ENCODE data around the gene CEACAM20.
"Not testable (repeated sequence)": the region's sequence is repeated elsewhere in the genome, so short reads cannot be mapped to it uniquely, and the experiment has no call there.

CEACAM20 gene

DNA sequence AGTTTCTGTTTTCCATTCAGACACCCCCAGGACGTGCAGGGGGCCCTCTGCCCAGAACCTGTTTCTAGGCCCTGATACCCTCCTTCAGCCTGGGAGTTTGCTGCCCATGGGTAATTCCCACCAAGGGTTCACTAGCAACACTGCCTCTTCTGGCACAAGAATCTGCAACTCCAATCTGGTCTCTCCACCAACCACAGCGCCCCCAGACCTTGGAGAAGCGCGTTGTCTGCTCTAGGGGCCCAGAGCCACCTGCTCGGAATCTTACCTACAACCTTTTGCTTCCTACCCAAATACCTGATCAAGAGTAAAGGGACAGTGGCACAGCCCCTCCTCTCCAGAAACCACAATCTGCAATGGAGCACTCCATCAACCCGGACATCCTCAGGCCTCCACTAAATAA, 29.9 kb downstream of the CEACAM20 start:
- TF ChIP-seq, protein P1, sequence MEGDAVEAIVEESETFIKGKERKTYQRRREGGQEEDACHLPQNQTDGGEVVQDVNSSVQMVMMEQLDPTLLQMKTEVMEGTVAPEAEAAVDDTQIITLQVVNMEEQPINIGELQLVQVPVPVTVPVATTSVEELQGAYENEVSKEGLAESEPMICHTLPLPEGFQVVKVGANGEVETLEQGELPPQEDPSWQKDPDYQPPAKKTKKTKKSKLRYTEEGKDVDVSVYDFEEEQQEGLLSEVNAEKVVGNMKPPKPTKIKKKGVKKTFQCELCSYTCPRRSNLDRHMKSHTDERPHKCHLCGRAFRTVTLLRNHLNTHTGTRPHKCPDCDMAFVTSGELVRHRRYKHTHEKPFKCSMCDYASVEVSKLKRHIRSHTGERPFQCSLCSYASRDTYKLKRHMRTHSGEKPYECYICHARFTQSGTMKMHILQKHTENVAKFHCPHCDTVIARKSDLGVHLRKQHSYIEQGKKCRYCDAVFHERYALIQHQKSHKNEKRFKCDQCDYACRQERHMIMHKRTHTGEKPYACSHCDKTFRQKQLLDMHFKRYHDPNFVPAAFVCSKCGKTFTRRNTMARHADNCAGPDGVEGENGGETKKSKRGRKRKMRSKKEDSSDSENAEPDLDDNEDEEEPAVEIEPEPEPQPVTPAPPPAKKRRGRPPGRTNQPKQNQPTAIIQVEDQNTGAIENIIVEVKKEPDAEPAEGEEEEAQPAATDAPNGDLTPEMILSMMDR (IDR thresholded peaks at IDR 0.05; ENCODE audit: low read depth, low read length, missing control alignments) = peak; percentile 19
- H3K27ac ChIP-seq = no peak overlapping the region
- H3K4me3 ChIP-seq (ENCODE audit: low read depth, low read length) = peak overlapping the region; percentile 92
- peaks cover 13% of the 10 kb centered on the region for H3K36me3 ChIP-seq (replicated peaks)
- DNase-seq = no peak
- H3K27me3 ChIP-seq (replicated peaks) = no peaks in the 10 kb centered on the region
- in situ Hi-C loops (cut with HindIII; ENCODE audit: low pct_ligation_motif_present, low sequenced_read_pairs) = no loop called here

DNA sequence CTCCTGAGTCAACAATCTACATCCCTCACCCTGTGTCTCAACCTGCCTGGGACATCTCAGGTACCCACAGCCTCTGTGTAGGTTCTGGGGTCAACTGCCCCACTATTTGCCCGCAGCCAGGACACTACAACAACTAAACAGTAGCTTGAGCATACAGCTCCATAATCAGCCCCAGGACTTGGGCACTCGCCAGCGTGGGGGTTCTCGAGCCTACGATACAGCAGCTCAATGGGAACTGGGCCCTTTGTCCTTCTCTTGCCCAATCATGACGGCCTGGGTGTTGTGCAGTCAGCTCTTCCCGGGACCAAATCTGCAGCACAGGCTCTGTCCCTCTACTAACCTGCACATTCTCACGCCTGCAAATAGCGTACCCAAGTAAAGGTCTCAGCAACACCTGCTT, 30.5 kb downstream of the CEACAM20 start:
- DNase-seq = no peak
- in situ Hi-C loops (cut with HindIII; ENCODE audit: low pct_ligation_motif_present, low sequenced_read_pairs) = no loop called here
- TF ChIP-seq, protein P1 (IDR thresholded peaks at IDR 0.05; ENCODE audit: low read depth, low read length, missing control alignments) = no peak
- Histone ChIP-seq H3K4me3 (ENCODE audit: low read depth, low read length) (no peak overlapping the region), H3K27ac (no peak overlapping the region), H3K27me3 (replicated peaks) (no peaks in the 10 kb centered on the region), H3K36me3 (replicated peaks) (peaks cover 13% of the 10 kb centered on the region)

DNA sequence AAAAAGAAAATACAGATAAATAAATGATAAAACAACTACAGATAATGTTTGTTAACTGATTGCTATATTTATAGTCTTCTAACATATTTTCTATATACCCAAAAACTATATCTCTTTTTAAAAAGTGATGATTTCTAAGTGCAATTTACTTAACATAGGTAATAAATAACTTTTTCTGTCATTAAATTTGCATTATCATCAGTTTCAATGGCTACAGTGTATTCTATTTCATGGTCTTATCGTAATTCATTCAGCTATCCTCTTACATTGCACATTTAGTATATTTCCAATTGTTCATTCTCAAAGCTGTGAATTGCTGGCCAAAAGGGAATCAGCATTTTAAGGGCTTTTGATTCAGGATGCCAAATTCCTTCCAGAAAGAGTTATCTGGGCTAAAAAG, 32.8 kb downstream of the CEACAM20 start:
- TF ChIP-seq, protein P1 (IDR thresholded peaks at IDR 0.05; ENCODE audit: low read depth, low read length, missing control alignments) = no peak
- Histone ChIP-seq H3K27ac (no peak overlapping the region), H3K27me3 (replicated peaks) (no peaks in the 10 kb centered on the region), H3K36me3 (replicated peaks) (peaks cover 19% of the 10 kb centered on the region), H3K4me3 (ENCODE audit: low read depth, low read length) (no peak overlapping the region)
- in situ Hi-C loops (cut with HindIII; ENCODE audit: low pct_ligation_motif_present, low sequenced_read_pairs) = no loop called here
- no peak for DNase-seq

DNA sequence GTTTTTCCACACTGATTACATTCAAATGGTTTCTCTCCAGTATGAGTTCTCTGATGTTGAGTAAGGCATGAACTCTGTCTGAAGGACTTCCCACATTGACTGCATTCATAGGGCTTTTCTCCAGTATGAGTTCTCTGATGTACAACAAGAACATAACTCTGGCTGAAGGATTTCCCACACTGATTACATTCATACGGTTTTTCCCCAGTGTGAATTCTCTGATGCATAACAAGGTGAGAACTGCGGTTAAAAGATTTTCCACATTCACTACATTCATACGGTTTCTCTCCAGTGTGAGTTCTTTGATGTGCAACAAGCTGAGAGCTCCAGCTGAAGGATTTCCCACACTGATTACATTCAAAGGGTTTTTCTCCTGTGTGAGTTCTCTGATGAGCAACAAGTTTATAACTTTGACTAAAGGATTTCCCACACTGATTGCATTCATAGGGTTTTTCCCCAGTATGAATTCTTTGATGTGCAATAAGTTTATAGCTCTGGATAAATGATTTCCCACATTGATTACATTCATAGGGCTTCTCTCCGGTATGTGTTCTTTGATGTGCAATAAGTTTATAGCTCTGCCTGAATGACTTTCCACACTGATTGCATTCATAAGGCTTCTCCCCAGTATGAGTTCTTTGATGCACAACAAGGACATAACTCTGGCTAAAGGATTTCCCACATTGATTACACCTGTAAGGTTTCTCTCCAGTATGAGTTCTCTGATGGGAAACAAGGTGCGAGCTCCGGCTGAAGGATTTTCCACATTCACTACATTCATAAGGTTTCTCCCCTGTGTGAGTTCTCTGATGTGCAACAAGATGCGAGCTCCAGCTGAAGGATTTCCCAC, 52.7 kb downstream of the CEACAM20 start:
- TF ChIP-seq, protein P1 (IDR thresholded peaks at IDR 0.05; ENCODE audit: low read depth, low read length, missing control alignments) = no peak
- Histone ChIP-seq H3K27ac (no peak overlapping the region), H3K4me3 (ENCODE audit: low read depth, low read length) (no peak overlapping the region), H3K36me3 (replicated peaks) (peaks cover 42% of the 10 kb centered on the region), H3K27me3 (replicated peaks) (no peaks in the 10 kb centered on the region)
- in situ Hi-C loops (cut with HindIII; ENCODE audit: low pct_ligation_motif_present, low sequenced_read_pairs) = no loop called here
- no peak for DNase-seq

DNA sequence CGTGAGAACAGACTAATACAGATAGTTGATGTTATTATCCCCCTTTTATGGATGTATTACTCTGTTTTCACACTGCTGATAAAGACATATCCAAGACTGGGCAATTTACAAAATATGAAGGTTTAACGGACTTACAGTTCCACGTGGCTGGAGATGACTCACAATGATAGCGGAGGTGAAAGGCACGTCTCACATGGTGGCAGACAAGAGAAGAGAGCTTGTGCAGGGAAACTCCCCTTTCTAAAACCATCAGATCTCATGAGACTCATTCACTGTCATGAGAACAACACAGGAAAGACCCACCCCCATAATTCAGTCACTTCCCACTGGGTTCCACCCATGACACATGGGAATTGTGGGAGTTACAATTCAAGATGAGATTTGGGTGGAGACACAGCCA, 60.7 kb downstream of the CEACAM20 start:
- H3K27me3 ChIP-seq (replicated peaks); H3K27ac ChIP-seq; H3K4me3 ChIP-seq (ENCODE audit: low read depth, low read length); DNase-seq; in situ Hi-C loops (cut with HindIII; ENCODE audit: low pct_ligation_motif_present, low sequenced_read_pairs); H3K36me3 ChIP-seq (replicated peaks): not testable (repeated sequence)

GRCh38 chr19:44462600-44463286, 66.7 kb downstream of the CEACAM20 start:
- H3K27me3 ChIP-seq (replicated peaks); H3K27ac ChIP-seq; H3K36me3 ChIP-seq (replicated peaks); DNase-seq; H3K4me3 ChIP-seq (ENCODE audit: low read depth, low read length); in situ Hi-C loops (cut with HindIII; ENCODE audit: low pct_ligation_motif_present, low sequenced_read_pairs): not testable (repeated sequence)

Data from brain microvascular endothelial cell (primary cell).